Naive thymus-derived CD4-positive, alpha-beta T cell (primary cell): Measurements from ENCODE around the gene SLC25A22. TPM values are rescaled to one million over a fixed set of nuclear protein-coding genes. Genes with fewer than 3 reads are reported as not detected.

Source experiments
- ATAC-seq: fragments of 150-1000 bp; cut with Tn5 transposase; 2 replicates; pipeline ENCODE4 v1.10.0; 2021; ENCODE audit warnings: mild to moderate bottlenecking, moderate library complexity
- CTCF ChIA-PET: fragments of 350-600 bp; sonication (Branson Sonifier 250); formaldehyde crosslinking; loops from one replicate; lab custom pipeline; 2021; ENCODE audit warnings: antibody characterized with exemption; lab: Charles Lee
- POLR2A ChIA-PET: fragments of 350-600 bp; sonication (Branson Sonifier 250); formaldehyde crosslinking; loops from one replicate; lab custom pipeline; 2021; ENCODE audit warnings: antibody characterized with exemption, inconsistent platforms; lab: Charles Lee
- DNase-seq, 9 donors: peaks; one replicate each; pipeline versions ENCODE4 v3.0.0 to v3.0.0-alpha.2; 2020 to 2022; ENCODE audit warnings: mixed read lengths in 1 of 9
- H3K27ac ChIP-seq: one replicate; pipeline ENCODE4 v1.7.0; 2013; ENCODE audit warnings: mild to moderate bottlenecking, low read depth, low read length, moderate library complexity
- H3K27me3 ChIP-seq, 2 donors: one replicate each; pipeline ENCODE4 v1.7.0; 2013; ENCODE audit warnings: low read length in 2 of 2, mild to moderate bottlenecking in 2 of 2, moderate library complexity in 2 of 2; ENCODE audit not compliant: control insufficient read depth in 2 of 2, insufficient read depth in 2 of 2
- H3K36me3 ChIP-seq, 3 experiments: 1 replicate in 2 of 3; 2 replicates in 1 of 3; pipeline ENCODE4 v1.7.0; 2013; ENCODE audit warnings: low read length in 3 of 3, mild to moderate bottlenecking in 3 of 3, moderate library complexity in 1 of 3; ENCODE audit not compliant: insufficient read depth in 3 of 3, control insufficient read depth in 2 of 3
- H3K4me1 ChIP-seq, 2 donors: one replicate each; pipeline ENCODE4 v1.7.0; 2013; ENCODE audit warnings: low read length in 2 of 2, mild to moderate bottlenecking in 2 of 2, moderate library complexity in 1 of 2; ENCODE audit not compliant: control insufficient read depth in 2 of 2, insufficient read depth in 2 of 2
- H3K4me3 ChIP-seq: 2 replicates; pipeline ENCODE4 v1.7.0; 2013; ENCODE audit warnings: mild to moderate bottlenecking, low read length
- H3K9me3 ChIP-seq, 3 experiments: 1 replicate in 2 of 3; 2 replicates in 1 of 3; pipeline ENCODE4 v1.7.0; 2013; ENCODE audit warnings: low read length in 3 of 3; ENCODE audit not compliant: control insufficient read depth in 2 of 3
- H3K27ac Mint-ChIP-seq, 9 donors: one replicate each; pipeline ENCODE4 v1.8.0; 2020 to 2022; ENCODE audit warnings: mixed read lengths in 9 of 9, mild to moderate bottlenecking in 8 of 9, moderate library complexity in 5 of 9, inconsistent platforms in 2 of 9
- H3K27me3 Mint-ChIP-seq, 5 donors: one replicate each; pipeline ENCODE4 v1.8.0; 2021 to 2022; ENCODE audit warnings: mixed read lengths in 5 of 5, mild to moderate bottlenecking in 1 of 5
- H3K36me3 Mint-ChIP-seq, 5 donors: one replicate each; pipeline ENCODE4 v1.8.0; 2020 to 2022; ENCODE audit warnings: mixed read lengths in 5 of 5, mild to moderate bottlenecking in 3 of 5, inconsistent platforms in 1 of 5
- H3K4me1 Mint-ChIP-seq, 7 donors: one replicate each; pipeline ENCODE4 v1.8.0; 2020 to 2022; ENCODE audit warnings: mixed read lengths in 7 of 7, mild to moderate bottlenecking in 3 of 7, inconsistent platforms in 1 of 7
- H3K4me3 Mint-ChIP-seq, 10 donors: one replicate each; pipeline ENCODE4 v1.8.0; 2020 to 2022; ENCODE audit warnings: mild to moderate bottlenecking in 10 of 10, mixed read lengths in 10 of 10, moderate library complexity in 6 of 10, inconsistent platforms in 2 of 10
- H3K9me3 Mint-ChIP-seq, 11 donors: one replicate each; pipeline ENCODE4 v1.8.0; 2020 to 2022; ENCODE audit warnings: mixed read lengths in 11 of 11, mild to moderate bottlenecking in 4 of 11, inconsistent platforms in 1 of 11, moderate library complexity in 1 of 11
- intact Hi-C, 2 donors: fragments of 100-400 bp; cut with micrococcal nuclease; formaldehyde crosslinking; loops; one replicate each; pipeline ENCODE4 v1.15.1; 2023
- polyA plus RNA-seq, 2 donors: library from polyadenylated mRNA; unstranded; fragments of 300-500 nt; fragmentation: Illumina TruSeq; gene quantifications; one replicate each; pipeline ENCODE4 v1.2.3, GENCODE V29; 2021
- total RNA-seq, 6 experiments: library from RNA in 5 of 6; stranded (reverse) in 5 of 6; gene quantifications; 1 replicate in 5 of 6; 2 replicates in 1 of 6; pipeline ENCODE4 v1.2.3 and lab custom pipeline; 2021 to 2026

Gene SLC25A22
- 10 to 100 TPM; 17.4 to 58.4 (median 21.3) TPM for total RNA-seq
- 10 to 100 TPM in 1 of 2 donors, 1 to 10 TPM in 1; 6.4 to 11.1 TPM for polyA plus RNA-seq
- total RNA-seq (lab: John Stamatoyannopoulos, UW): 19.0 reads per million, percentile 49 among the genes with 10 or more reads in this experiment

DNA sequence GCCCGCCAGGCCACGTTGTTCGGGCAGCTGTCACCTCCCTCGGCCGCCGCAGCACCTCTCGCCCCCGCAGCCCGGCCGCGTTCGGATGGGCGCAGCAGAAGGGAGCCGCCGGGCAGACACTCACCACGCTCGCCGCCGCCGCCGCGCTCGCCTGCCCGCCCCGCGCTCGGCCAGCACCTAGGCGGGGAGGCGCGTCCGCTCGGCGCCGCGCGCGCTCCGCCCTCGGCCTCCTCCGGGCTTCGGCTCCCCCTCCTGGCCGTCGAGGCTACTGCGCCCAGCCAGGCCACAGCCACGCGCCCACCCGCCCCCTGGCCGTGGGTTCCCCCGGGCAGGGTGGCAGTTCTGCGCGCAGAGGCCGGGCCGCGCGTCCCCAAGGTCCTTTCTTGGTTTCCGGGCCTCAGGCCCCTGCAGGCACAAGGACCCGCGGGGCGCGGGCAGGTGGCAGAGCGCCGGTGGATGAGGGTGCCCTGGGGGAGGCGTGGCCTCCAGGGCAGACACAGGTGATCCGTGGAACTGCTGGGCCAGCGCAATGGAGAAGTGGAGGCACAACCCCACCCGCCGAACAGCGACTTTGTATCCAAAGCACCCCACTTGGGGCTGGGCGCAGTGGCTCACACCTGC lies at the start of gene SLC25A22:
Gene SLC25A22 (minus strand): TSS at position 189 of the 621 bp plus-strand sequence. CDS start 3,275 bp downstream, outside the sequence.
- H3K36me3 ChIP-seq: peaks cover 0 to 51% (median 5%) of the 10 kb centered on the region in 3 experiments
- H3K27me3 ChIP-seq: no peaks in the 10 kb centered on the region
- ATAC-seq: peak; percentile 82
- Mint-ChIP-seq H3K4me3 (peak within 1 kb of the TSS; percentile 84 to 99 (median 90)), H3K9me3 (no peaks in the 10 kb centered on the region), H3K27me3 (no peaks in the 10 kb centered on the region), H3K36me3 (peaks cover 0 to 6% (median 0%) of the 10 kb centered on the region in 5 donors), H3K4me1 (peaks cover 0 to 15% (median 12%) of the 10 kb centered on the region in 7 donors), H3K27ac (peak within 1 kb of the TSS; percentile 61 to 94 (median 92))
- intact Hi-C loops: loop anchor here (1.0 to 10.0 kb wide), 8 partner anchors 21 to 591 kb away; partner anchors contain the start of genes AP2A2 (in 1 of the 2), BET1L (in 1 of the 2), LMNTD2 (in 1 of the 2) and PSMD13 (in 1 of the 2)
- DNase-seq: peak; percentile 66 to 93 (median 83)
- POLR2A ChIA-PET: interaction anchor here (0.9 to 8.5 kb wide), 7 partner anchors 8 to 222 kb away, joined by 3 to 66 read pairs (median 5); partner anchors contain the start of genes GATD1, PHRF1, PNPLA2 and RPLP2
- peak within 1 kb of the TSS; percentile 93 for H3K27ac ChIP-seq
- CTCF ChIA-PET: interaction anchor here (0.7 kb wide), 1 partner anchor 109 kb away, joined by 5 read pairs; no protein-coding TSS in a partner anchor
- no peaks in the 10 kb centered on the region for H3K9me3 ChIP-seq
- peaks cover 14 to 16% of the 10 kb centered on the region in 2 donors for H3K4me1 ChIP-seq
- peak within 1 kb of the TSS; percentile 87 for H3K4me3 ChIP-seq

DNA sequence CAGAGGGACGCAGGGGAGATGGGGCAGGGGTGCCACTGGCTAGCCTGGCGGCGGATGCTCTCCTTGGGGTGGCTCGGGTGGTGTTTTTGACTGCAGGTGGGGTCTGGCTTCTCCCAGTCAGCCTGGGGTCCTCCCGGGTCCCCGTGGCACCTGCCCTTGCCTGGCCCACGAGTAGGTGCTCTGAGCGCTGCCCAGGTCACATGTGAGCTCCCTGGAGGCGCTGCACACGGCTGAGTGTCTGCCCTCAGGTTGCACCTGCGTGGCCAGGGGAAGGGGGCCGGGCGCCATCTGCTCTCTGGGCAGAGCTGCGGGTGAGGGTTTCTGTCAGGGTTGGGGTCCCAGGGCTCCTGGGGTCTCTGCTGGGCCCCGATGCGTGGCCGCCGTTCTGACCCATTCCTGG lies 49.8 kb upstream of the SLC25A22 start:
- H3K36me3 ChIP-seq: no peaks in the 10 kb centered on the region
- POLR2A ChIA-PET: interaction anchor here (0.5 to 2.2 kb wide), 2 partner anchors 28 to 209 kb away, joined by 3 to 6 read pairs; no protein-coding TSS in a partner anchor

GRCh38 chr11:846496-847098 lies 48.5 kb upstream of the SLC25A22 start:
- Histone ChIP-seq H3K4me3 (no peak overlapping the region), H3K4me1 (peaks cover 7 to 18% of the 10 kb centered on the region in 2 donors), H3K36me3 (peaks cover 0 to 4% (median 0%) of the 10 kb centered on the region in 3 experiments), H3K9me3 (no peaks in the 10 kb centered on the region), H3K27me3 (peaks cover 0 to 6% of the 10 kb centered on the region in 2 donors), H3K27ac (no peak overlapping the region)
- peak overlapping the region in 3 of 10 donors; percentile 10 to 13 (median 12) for H3K4me3 Mint-ChIP-seq
- DNase-seq: no peak
- ChIA-PET CTCF (interaction anchor here (0.7 kb wide), 1 partner anchor 107 kb away, joined by 3 read pairs; no protein-coding TSS in a partner anchor), POLR2A (interaction anchor here (2.2 kb wide), 1 partner anchor 27 kb away, joined by 6 read pairs; no protein-coding TSS in a partner anchor)
- H3K27me3 Mint-ChIP-seq: peaks cover 0 to 12% (median 0%) of the 10 kb centered on the region in 5 donors
- intact Hi-C loops: loop anchor here (5.0 to 10.0 kb wide), 3 partner anchors 66 to 538 kb away; partner anchors contain the start of genes BRSK2 (in 1 of the 2) and CHID1 (in 1 of the 2)
- ATAC-seq: no peak
- H3K9me3 Mint-ChIP-seq: no peaks in the 10 kb centered on the region
- no peak overlapping the region for H3K27ac Mint-ChIP-seq
- no peaks in the 10 kb centered on the region for H3K36me3 Mint-ChIP-seq
- peaks cover 5 to 17% (median 11%) of the 10 kb centered on the region in 7 donors for H3K4me1 Mint-ChIP-seq

More for the DNA sequence above, 49.8 kb upstream of the SLC25A22 start:
- Mint-ChIP-seq H3K9me3 (no peaks in the 10 kb centered on the region), H3K27me3 (peaks cover 0 to 12% (median 0%) of the 10 kb centered on the region in 5 donors), H3K4me3 (peak overlapping the region in 1 of 10 donors; percentile 83), H3K36me3 (no peaks in the 10 kb centered on the region), H3K4me1 (peaks cover 5 to 17% (median 11%) of the 10 kb centered on the region in 7 donors), H3K27ac (no peak overlapping the region)
- H3K27me3 ChIP-seq: peaks cover 0 to 6% of the 10 kb centered on the region in 2 donors
- H3K9me3 ChIP-seq: no peaks in the 10 kb centered on the region
- no peak for DNase-seq
- CTCF ChIA-PET: interaction anchor here (1.0 to 2.9 kb wide), 3 partner anchors 10 to 203 kb away, joined by 3 to 19 read pairs (median 3); partner anchors contain the start of gene CHID1
- peaks cover 7 to 18% of the 10 kb centered on the region in 2 donors for H3K4me1 ChIP-seq
- intact Hi-C loops: loop anchor here (1.0 to 10.0 kb wide), 5 partner anchors 63 to 537 kb away; partner anchors contain the start of genes CHID1 (in 2 of the 2) and BRSK2 (in 1 of the 2)
- H3K4me3 ChIP-seq: no peak overlapping the region
- ATAC-seq: no peak
- no peak overlapping the region for H3K27ac ChIP-seq

- Histone ChIP-seq H3K9me3 (no peaks in the 10 kb centered on the region), H3K27me3 (peaks cover 0 to 6% of the 10 kb centered on the region in 2 donors), H3K4me1 (peaks cover 13 to 23% of the 10 kb centered on the region in 2 donors), H3K27ac (no peak overlapping the region), H3K4me3 (no peak overlapping the region), H3K36me3 (peaks cover 0 to 4% (median 0%) of the 10 kb centered on the region in 3 experiments)
- H3K36me3 Mint-ChIP-seq: no peaks in the 10 kb centered on the region
- peaks cover 5 to 22% (median 16%) of the 10 kb centered on the region in 7 donors for H3K4me1 Mint-ChIP-seq
- DNase-seq (no peak), ATAC-seq (no peak)
- peaks cover 0 to 12% (median 0%) of the 10 kb centered on the region in 5 donors for H3K27me3 Mint-ChIP-seq
- intact Hi-C loops: loop anchor here (5.0 to 10.0 kb wide), 3 partner anchors 66 to 539 kb away; partner anchors contain the start of genes BRSK2 (in 1 of the 2) and CHID1 (in 1 of the 2)
- ChIA-PET POLR2A (interaction anchor here (1.0 kb wide), 1 partner anchor 205 kb away, joined by 3 read pairs; no protein-coding TSS in a partner anchor), CTCF (interaction anchor here (0.6 to 0.7 kb wide), 2 partner anchors 108 to 209 kb away, joined by 3 read pairs; no protein-coding TSS in a partner anchor)
- peak overlapping the region in 1 of 10 donors; percentile 13 for H3K4me3 Mint-ChIP-seq
- peak overlapping the region in 1 of 9 donors; percentile 8 for H3K27ac Mint-ChIP-seq
- no peaks in the 10 kb centered on the region for H3K9me3 Mint-ChIP-seq
These were observed 47.9 kb upstream of the SLC25A22 start for GRCh38 chr11:845872-846495.

GRCh38 chr11:844693-845644 lies 46.9 kb upstream of the SLC25A22 start:
- Histone ChIP-seq H3K4me3 (no peak overlapping the region), H3K27me3 (peaks cover 0 to 6% of the 10 kb centered on the region in 2 donors), H3K27ac (no peak overlapping the region), H3K36me3 (peaks cover 0 to 8% (median 0%) of the 10 kb centered on the region in 3 experiments), H3K9me3 (no peaks in the 10 kb centered on the region), H3K4me1 (peaks cover 23 to 26% of the 10 kb centered on the region in 2 donors)
- Mint-ChIP-seq H3K4me1 (peaks cover 5 to 32% (median 22%) of the 10 kb centered on the region in 7 donors), H3K4me3 (peak overlapping the region in 3 of 10 donors; percentile 14 to 83 (median 56)), H3K36me3 (no peaks in the 10 kb centered on the region), H3K27me3 (peaks cover 0 to 11% (median 0%) of the 10 kb centered on the region in 5 donors), H3K9me3 (no peaks in the 10 kb centered on the region), H3K27ac (no peak overlapping the region)
- POLR2A ChIA-PET: interaction anchor here (1.0 to 4.8 kb wide), 2 partner anchors 17 to 206 kb away, joined by 3 to 32 read pairs; partner anchors contain the start of gene CRACR2B
- ATAC-seq (peak; percentile 8), DNase-seq (no peak)
- intact Hi-C loops: loop anchor here (5.0 to 10.0 kb wide), 3 partner anchors 67 to 540 kb away; partner anchors contain the start of genes BRSK2 (in 1 of the 2) and CHID1 (in 1 of the 2)
- CTCF ChIA-PET: interaction anchor here (1.2 kb wide), 1 partner anchor 124 kb away, joined by 3 read pairs; no protein-coding TSS in a partner anchor
